Amniotic stem cell (primary cell): ENCODE data around the gene ZFP64.
"Not testable (repeated sequence)": the region's sequence is repeated elsewhere in the genome, so short reads cannot be mapped to it uniquely, and the experiment has no call there.

ENCODE experiments used
- DNase-seq: peaks from one replicate; lab custom pipeline; 2025; lab: John Stamatoyannopoulos, UW

The ZFP64 gene

GRCh38 chr20:52191132-52191915 is at the start of gene ZFP64:
Gene ZFP64, minus strand, starts transcription at chr20:52191779. Its CDS starts 143 bp downstream, at chr20:52191636.
- peak; percentile 42 for DNase-seq

- DNase-seq = no peak
Measured at GRCh38 chr20:52240802-52241201, 49.2 kb upstream of the ZFP64 start.

- no peak for DNase-seq
Measured at GRCh38 chr20:52239102-52239501, 47.5 kb upstream of the ZFP64 start.

- DNase-seq = no peak
Measured at GRCh38 chr20:52236292-52236691, 44.7 kb upstream of the ZFP64 start.

- DNase-seq = no peak
Measured at GRCh38 chr20:52235129-52235528, 43.5 kb upstream of the ZFP64 start.

GRCh38 chr20:52234302-52235045 is 42.9 kb upstream of the ZFP64 start:
- no peak for DNase-seq

- DNase-seq = no peak
Measured at GRCh38 chr20:52231230-52231746, 39.7 kb upstream of the ZFP64 start.

- no peak for DNase-seq
Measured at GRCh38 chr20:52230409-52230808, 38.8 kb upstream of the ZFP64 start.

GRCh38 chr20:52229346-52229745 is 37.8 kb upstream of the ZFP64 start:
- not testable (repeated sequence) for DNase-seq

- no peak for DNase-seq
Measured at GRCh38 chr20:52226370-52226769, 34.8 kb upstream of the ZFP64 start.

- DNase-seq = no peak
Measured at GRCh38 chr20:52224920-52225319, 33.3 kb upstream of the ZFP64 start.

- not testable (repeated sequence) for DNase-seq
Measured at GRCh38 chr20:52221362-52221761, 29.8 kb upstream of the ZFP64 start.

- DNase-seq = not testable (repeated sequence)
Measured at GRCh38 chr20:52220891-52221290, 29.3 kb upstream of the ZFP64 start.

GRCh38 chr20:52219441-52219840 is 27.9 kb upstream of the ZFP64 start:
- no peak for DNase-seq

- DNase-seq = no peak
Measured at GRCh38 chr20:52217689-52218395, 26.3 kb upstream of the ZFP64 start.

- DNase-seq = no peak
Measured at GRCh38 chr20:52213995-52214394, 22.4 kb upstream of the ZFP64 start.

GRCh38 chr20:52212943-52213342 is 21.4 kb upstream of the ZFP64 start:
- no peak for DNase-seq

- DNase-seq = no peak
Measured at GRCh38 chr20:52210037-52210990, 18.7 kb upstream of the ZFP64 start.

- DNase-seq = no peak
Measured at GRCh38 chr20:52209154-52209571, 17.6 kb upstream of the ZFP64 start.

GRCh38 chr20:52207020-52207810 is 15.6 kb upstream of the ZFP64 start:
- DNase-seq = no peak
